Loucy (cell line): ENCODE data around the gene ZNF205.

Experiments
- H2AFZ ChIP-seq: fragments of 200-600 bp; sonication (generic); 2 replicates; pipeline ENCODE4 v1.6.0; 2016; ENCODE audit warnings: antibody characterized with exemption, mild to moderate bottlenecking, low read length, moderate library complexity
- H3F3A ChIP-seq: fragments of 200-600 bp; 2 replicates; pipeline ENCODE4 v1.6.0; 2016; ENCODE audit warnings: antibody characterized with exemption, low read depth, mild to moderate bottlenecking
- H3K27me3 ChIP-seq: fragments of 200-600 bp; sonication (generic); 2 replicates; pipeline ENCODE4 v1.6.1; 2014; ENCODE audit warnings: low read length, mild to moderate bottlenecking; ENCODE audit not compliant: insufficient read depth, poor library complexity, severe bottlenecking
- H3K36me3 ChIP-seq: fragments of 200-600 bp; sonication (generic); 2 replicates; pipeline ENCODE4 v1.6.1; 2016; ENCODE audit warnings: low read length; ENCODE audit not compliant: insufficient read depth
- H3K4me1 ChIP-seq: fragments of 200-600 bp; sonication (generic); 2 replicates; pipeline ENCODE4 v1.5.1; 2014; ENCODE audit warnings: low read length, mild to moderate bottlenecking; ENCODE audit not compliant: insufficient read depth, poor library complexity, severe bottlenecking
- H3K4me2 ChIP-seq: fragments of 200-600 bp; sonication (generic); 2 replicates; pipeline ENCODE4 v1.6.0; 2014; ENCODE audit warnings: antibody characterized with exemption, low read length, low read depth, mild to moderate bottlenecking; ENCODE audit not compliant: poor library complexity, severe bottlenecking
- H3K4me3 ChIP-seq: fragments of 200-600 bp; sonication (generic); 2 replicates; pipeline ENCODE4 v1.5.1; 2014; ENCODE audit warnings: low read length, mild to moderate bottlenecking, mixed read lengths; ENCODE audit not compliant: poor library complexity, severe bottlenecking
- H3K79me2 ChIP-seq: fragments of 200-600 bp; sonication (generic); 2 replicates; pipeline ENCODE4 v1.6.1; 2014; ENCODE audit warnings: low read length; ENCODE audit not compliant: insufficient read depth
- H3K9ac ChIP-seq: fragments of 200-600 bp; sonication (generic); 2 replicates; pipeline ENCODE4 v1.6.0; 2014; ENCODE audit warnings: mild to moderate bottlenecking, low read depth, low read length, moderate library complexity; ENCODE audit not compliant: poor library complexity, severe bottlenecking
- H3K9me2 ChIP-seq: fragments of 200-600 bp; sonication (generic); replicated peaks from 2 replicates; pipeline ENCODE4 v1.6.1; 2016; ENCODE audit warnings: low read depth, low read length, mixed read lengths
- H3K9me3 ChIP-seq: fragments of 200-600 bp; sonication (generic); 2 replicates; pipeline ENCODE4 v1.6.1; 2014; ENCODE audit warnings: mild to moderate bottlenecking, antibody characterized with exemption, low read length, low read depth; ENCODE audit not compliant: insufficient read depth
- H4K20me1 ChIP-seq: fragments of 200-600 bp; sonication (generic); 2 replicates; pipeline ENCODE4 v1.6.0; 2014; ENCODE audit warnings: antibody characterized with exemption, low read length, mild to moderate bottlenecking; ENCODE audit not compliant: insufficient read depth, poor library complexity, severe bottlenecking
- EZH2phosphoT487 ChIP-seq: fragments of 200-600 bp; IDR thresholded peaks from 2 replicates; pipeline ENCODE4 v1.6.1; 2018; ENCODE audit warnings: antibody characterized with exemption, mild to moderate bottlenecking, moderate library complexity, borderline replicate concordance
- TF ChIP-seq, protein P1 (sequence below): fragments of 200-600 bp; sonication (generic); conservative IDR thresholded peaks from 2 replicates; pipeline ENCODE4 v1.5.1; 2014; ENCODE audit warnings: mild to moderate bottlenecking, antibody characterized with exemption, low read length

The ZNF205 gene

DNA sequence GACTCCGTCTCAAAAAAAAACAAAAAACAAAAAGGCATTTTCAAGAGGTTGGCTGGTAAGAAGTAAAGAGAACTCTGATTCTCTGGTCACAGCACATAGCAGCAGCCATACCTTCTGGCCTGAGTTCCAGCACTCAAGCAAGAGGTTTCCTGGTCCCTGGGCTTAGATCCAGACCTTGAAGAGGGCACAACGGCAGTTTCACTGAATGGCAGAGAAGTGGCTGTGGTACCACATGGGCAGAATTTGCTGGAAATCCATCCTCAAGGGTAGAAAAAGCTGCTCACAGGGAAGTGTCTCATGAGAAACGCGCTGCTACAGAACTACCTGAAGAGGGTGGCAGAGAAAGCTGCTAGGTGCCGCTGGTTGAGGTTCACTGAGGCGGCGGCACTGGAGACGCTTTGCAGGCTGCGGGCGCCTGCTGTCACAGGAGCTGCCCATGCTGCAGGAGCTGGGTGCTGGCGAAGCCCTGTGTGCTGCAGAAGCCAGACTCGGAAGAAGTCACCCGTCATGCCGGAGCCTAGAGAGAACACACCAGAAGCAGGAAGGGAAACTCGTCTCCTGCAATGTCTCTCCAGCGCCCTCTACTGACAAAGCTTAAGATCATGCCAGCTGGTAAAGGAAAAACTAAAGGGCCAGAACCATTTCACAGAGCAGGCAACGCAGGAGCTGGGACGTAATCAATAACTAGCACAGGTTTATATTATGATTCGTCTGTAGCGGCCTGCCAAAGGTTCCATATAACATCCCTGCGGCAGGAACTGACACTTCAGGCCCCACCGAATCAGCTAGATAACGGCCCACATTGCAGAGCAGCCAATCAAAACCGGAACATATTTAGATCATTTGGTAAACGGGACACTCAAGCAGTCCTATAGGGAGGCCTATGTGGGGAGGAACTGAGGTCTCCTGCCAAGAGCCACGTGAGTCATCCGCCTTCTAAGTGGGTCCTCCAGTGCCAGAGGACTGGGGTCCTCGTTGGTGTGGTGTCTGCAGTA, 17.0 kb downstream of the ZNF205 start:
- Histone ChIP-seq H3K4me1 (peaks cover 4% of the 10 kb centered on the region), H3K27me3 (peaks cover 3% of the 10 kb centered on the region), H3F3A (no peaks in the 10 kb centered on the region), H3K4me2 (peak overlapping the region; percentile 93), H4K20me1 (no peaks in the 10 kb centered on the region), H3K79me2 (peaks cover 20% of the 10 kb centered on the region), H2AFZ (no peak overlapping the region), H3K9me2 (no peaks in the 10 kb centered on the region), H3K9me3 (no peaks in the 10 kb centered on the region), H3K4me3 (peak overlapping the region; percentile 78), H3K9ac (peak overlapping the region; percentile 80), H3K36me3 (no peaks in the 10 kb centered on the region)
- no peak for TF ChIP-seq EZH2phosphoT487
- TF ChIP-seq, protein P1, sequence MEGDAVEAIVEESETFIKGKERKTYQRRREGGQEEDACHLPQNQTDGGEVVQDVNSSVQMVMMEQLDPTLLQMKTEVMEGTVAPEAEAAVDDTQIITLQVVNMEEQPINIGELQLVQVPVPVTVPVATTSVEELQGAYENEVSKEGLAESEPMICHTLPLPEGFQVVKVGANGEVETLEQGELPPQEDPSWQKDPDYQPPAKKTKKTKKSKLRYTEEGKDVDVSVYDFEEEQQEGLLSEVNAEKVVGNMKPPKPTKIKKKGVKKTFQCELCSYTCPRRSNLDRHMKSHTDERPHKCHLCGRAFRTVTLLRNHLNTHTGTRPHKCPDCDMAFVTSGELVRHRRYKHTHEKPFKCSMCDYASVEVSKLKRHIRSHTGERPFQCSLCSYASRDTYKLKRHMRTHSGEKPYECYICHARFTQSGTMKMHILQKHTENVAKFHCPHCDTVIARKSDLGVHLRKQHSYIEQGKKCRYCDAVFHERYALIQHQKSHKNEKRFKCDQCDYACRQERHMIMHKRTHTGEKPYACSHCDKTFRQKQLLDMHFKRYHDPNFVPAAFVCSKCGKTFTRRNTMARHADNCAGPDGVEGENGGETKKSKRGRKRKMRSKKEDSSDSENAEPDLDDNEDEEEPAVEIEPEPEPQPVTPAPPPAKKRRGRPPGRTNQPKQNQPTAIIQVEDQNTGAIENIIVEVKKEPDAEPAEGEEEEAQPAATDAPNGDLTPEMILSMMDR: peak; percentile 72

DNA sequence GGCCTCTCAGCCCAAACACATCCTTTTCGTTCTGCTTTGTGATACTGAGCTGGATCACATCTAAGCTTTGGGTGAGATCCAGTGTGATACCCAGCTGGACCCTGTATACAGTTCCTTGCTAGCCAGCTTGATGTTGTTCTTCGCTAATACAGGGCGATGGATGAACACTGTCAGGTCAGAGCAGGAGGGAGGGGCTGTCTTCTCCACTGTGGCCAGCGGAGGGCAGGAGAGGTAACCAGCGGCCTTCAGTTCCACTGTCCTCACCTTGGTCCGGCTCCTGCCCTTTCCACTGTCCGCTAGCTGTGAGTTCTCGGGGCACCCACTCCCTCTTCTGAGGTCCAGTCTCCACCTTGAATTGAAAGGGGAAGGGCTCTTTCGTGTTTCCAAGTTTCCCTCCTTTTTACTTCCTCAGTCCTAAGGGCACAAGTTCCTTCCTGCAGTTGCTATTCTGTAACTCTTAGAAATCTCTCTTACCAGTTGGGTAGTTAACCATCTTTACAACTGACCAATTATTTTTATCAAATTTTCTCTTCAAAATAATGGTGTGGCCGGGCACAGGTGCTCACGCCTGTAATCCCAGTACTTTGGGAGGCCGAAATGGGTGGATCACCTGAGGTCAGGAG, 19.5 kb downstream of the ZNF205 start:
- Histone ChIP-seq H3K9ac (no peak overlapping the region), H3K36me3 (no peaks in the 10 kb centered on the region), H3K4me2 (no peak overlapping the region), H3K79me2 (peaks cover 29% of the 10 kb centered on the region), H3K9me2 (no peaks in the 10 kb centered on the region), H3K9me3 (no peaks in the 10 kb centered on the region), H3K27me3 (peaks cover 5% of the 10 kb centered on the region), H3F3A (no peaks in the 10 kb centered on the region), H3K4me1 (no peaks in the 10 kb centered on the region), H4K20me1 (no peaks in the 10 kb centered on the region), H2AFZ (no peak overlapping the region), H3K4me3 (no peak overlapping the region)
- TF ChIP-seq EZH2phosphoT487: no peak
- TF ChIP-seq, protein P1: peak; percentile 62

DNA sequence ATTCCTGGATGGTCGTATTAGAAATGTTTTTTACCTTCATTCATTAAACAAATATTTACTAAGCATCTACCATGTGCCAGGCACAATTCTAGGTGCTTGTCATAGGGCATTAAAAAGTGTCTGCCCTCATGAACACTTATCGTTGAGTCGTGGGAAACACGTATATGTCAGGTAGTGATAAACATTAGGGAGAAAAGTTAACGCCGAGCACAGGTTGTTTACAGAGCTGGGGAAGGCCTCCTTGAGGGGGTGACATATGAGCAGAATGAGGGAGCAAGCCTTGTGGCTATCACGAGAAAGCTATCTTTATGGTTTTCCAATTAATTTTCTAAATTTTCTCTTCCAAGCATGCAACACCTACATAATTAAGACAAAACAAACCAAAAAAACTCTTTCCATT, 21.5 kb downstream of the ZNF205 start:
- Histone ChIP-seq H3K4me2 (peak overlapping the region; percentile 87), H3F3A (no peaks in the 10 kb centered on the region), H4K20me1 (no peaks in the 10 kb centered on the region), H3K4me3 (peak overlapping the region; percentile 90), H3K79me2 (peaks cover 32% of the 10 kb centered on the region), H3K27me3 (peaks cover 5% of the 10 kb centered on the region), H3K36me3 (no peaks in the 10 kb centered on the region), H3K4me1 (no peaks in the 10 kb centered on the region), H3K9me3 (no peaks in the 10 kb centered on the region), H3K9ac (peak overlapping the region; percentile 95), H3K9me2 (no peaks in the 10 kb centered on the region), H2AFZ (no peak overlapping the region)
- TF ChIP-seq, protein P1: no peak
- TF ChIP-seq EZH2phosphoT487: no peak
